BLaER1 (cell line): ENCODE measurements around the gene WTIP.
"Not testable (repeated sequence)": the region's sequence is repeated elsewhere in the genome, so short reads cannot be mapped to it uniquely, and the experiment has no call there.

Experiments
- H3K27ac ChIP-seq: shearing (Covaris generic); formaldehyde crosslinking; 2 replicates; pipeline ENCODE4 v1.8.1; 2022
- H3K27me3 ChIP-seq: shearing (Covaris generic); formaldehyde crosslinking; 2 replicates; pipeline ENCODE4 v1.8.1; 2022
- H3K36me3 ChIP-seq: shearing (Covaris generic); formaldehyde crosslinking; 2 replicates; pipeline ENCODE4 v1.8.1; 2022
- H3K4me1 ChIP-seq: shearing (Covaris generic); formaldehyde crosslinking; 2 replicates; pipeline ENCODE4 v1.8.1; 2022
- H3K4me2 ChIP-seq: shearing (Covaris generic); formaldehyde crosslinking; 2 replicates; pipeline ENCODE4 v1.8.1; 2022
- H3K4me3 ChIP-seq: shearing (Covaris generic); formaldehyde crosslinking; 2 replicates; pipeline ENCODE4 v1.8.1; 2022
- H3K9ac ChIP-seq: shearing (Covaris generic); formaldehyde crosslinking; 2 replicates; pipeline ENCODE4 v1.8.1; 2022
- H3K9me3 ChIP-seq: shearing (Covaris generic); formaldehyde crosslinking; 2 replicates; pipeline ENCODE4 v1.8.1; 2022
- H4K20me1 ChIP-seq: shearing (Covaris generic); formaldehyde crosslinking; 2 replicates; pipeline ENCODE4 v1.8.1; 2022
- Cebpa-rat ChIP-seq: shearing (Covaris generic); IDR thresholded peaks from 2 replicates; pipeline ENCODE4 v1.8.1; 2022

WTIP gene

DNA sequence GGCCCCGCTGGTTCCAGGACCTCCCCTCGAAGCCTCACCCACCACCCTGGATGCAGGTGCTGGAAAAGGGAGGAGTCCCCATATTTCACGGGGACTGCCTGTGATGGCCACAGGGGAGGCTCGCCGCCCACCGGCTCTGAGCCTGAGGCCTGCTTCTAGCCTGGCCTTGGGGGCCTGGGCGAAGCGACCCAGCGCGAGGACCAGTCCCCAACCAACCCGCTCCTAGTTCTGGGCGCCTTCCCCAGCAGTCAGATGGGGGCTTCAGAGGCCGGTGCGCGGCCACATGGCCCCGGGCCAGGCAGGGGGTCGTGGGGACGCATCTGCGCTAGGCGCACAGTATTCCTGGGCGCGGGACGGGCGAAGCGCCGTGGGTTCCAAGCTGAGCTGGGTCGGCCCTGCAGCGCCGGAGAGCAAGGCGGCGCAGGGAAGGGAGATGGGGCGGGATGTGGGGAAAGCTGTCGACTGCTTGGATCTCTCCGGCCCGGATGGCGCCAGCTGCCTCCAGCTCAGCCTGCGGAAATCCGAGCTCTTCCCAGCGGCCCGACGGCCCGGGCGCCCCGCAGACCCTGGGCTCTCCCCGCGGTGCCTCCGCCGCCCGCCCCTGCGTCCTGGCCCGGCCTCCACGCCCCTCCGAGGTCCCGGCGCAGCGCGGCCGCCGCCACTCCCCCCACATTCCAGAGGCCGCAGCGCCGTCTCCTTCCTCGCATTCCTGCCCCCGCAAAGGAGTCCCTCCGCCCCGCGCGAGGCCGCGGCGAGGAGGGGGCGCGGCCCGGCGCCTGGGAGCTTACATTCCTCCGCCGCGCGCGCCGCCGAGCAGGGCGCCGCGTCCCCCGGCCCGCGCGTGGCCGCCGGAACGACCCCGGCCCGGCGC is at the start of gene WTIP:
Gene WTIP, plus strand, starts transcription at position 788 of the 871 bp plus-strand sequence. CDS start 217 bp downstream, outside the sequence.
- Histone ChIP-seq H3K9ac (no peak within 1 kb of the TSS), H3K4me1 (no peaks in the 10 kb centered on the region), H3K36me3 (peaks cover 6% of the 10 kb centered on the region; the same call in 1 of the 2 replicates), H3K4me3 (no peak within 1 kb of the TSS), H4K20me1 (no peaks in the 10 kb centered on the region), H3K27ac (no peak within 1 kb of the TSS), H3K27me3 (no peaks in the 10 kb centered on the region), H3K4me2 (no peak within 1 kb of the TSS), H3K9me3 (peaks cover 19% of the 10 kb centered on the region)
- TF ChIP-seq Cebpa-rat: no peak

DNA sequence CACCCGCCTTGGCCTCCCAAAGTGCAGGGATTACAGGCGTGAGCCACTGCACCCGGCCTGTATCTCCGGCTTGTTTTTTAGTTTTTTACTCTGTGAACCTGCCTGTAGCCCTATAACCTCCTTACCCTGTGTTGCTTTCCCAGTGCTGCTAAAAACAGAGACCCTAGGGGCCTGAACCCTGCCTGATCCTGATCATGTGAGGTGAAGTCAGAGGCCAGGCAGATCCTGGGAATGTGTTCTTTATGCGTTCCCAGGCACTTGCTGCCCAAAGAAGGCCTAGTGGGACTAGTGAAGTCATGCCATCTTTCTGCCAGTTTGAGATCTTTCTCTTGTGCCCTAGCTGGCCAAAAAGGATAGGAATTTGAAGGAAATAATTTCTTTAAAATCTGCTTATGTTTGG is 48.8 kb upstream of the WTIP start:
- Histone ChIP-seq H3K27ac (no peak overlapping the region), H3K4me3 (no peak overlapping the region), H3K4me1 (peaks cover 25% of the 10 kb centered on the region), H4K20me1 (peaks cover 93% of the 10 kb centered on the region), H3K9me3 (no peaks in the 10 kb centered on the region), H3K9ac (no peak overlapping the region), H3K27me3 (no peaks in the 10 kb centered on the region), H3K4me2 (no peak overlapping the region), H3K36me3 (peaks cover 64% of the 10 kb centered on the region)
- TF ChIP-seq Cebpa-rat: no peak

DNA sequence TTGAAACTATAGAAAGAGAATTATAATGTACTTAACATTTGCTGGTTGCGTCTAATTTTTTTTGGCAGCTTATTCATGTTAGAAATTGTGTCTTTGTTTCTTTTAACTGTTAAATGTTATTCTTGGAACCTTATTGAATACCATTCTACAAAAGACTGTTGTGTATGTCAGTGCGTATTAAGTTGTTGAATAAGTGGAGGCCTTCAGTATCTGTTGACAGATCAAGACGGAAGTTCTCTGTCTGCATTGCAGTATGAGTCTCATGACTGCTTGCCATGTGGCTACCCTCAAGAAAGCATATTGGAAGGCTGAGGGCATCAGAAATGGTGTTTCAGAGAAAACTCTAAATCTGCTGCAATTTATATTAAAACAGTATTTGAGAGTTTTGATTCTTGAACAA is 44.8 kb upstream of the WTIP start:
- H4K20me1 ChIP-seq: peaks cover 97% of the 10 kb centered on the region
- no peak for TF ChIP-seq Cebpa-rat

DNA sequence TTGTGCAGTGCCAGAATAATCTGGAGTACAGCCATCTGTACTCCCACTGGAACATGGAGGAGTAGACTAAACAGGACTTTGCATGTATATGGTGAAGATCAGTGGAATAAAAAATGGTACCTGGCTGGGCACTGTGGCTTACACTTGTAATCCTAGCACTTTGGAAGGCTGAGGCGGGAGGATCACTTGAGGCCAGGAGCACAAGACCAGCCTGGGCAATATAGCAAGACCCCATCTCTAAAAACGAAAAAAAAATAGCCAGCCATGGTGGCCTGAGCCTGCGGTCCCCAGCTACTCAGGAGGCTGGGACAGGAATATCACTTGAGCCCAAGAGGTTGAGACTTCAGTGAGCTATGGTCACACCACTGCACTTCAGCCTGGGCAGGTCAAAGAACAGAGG is 33.4 kb upstream of the WTIP start:
- Histone ChIP-seq H3K36me3 (peaks cover 99% of the 10 kb centered on the region), H3K4me3 (no peak overlapping the region), H4K20me1 (peaks cover 87% of the 10 kb centered on the region), H3K4me1 (no peaks in the 10 kb centered on the region), H3K9ac (no peak overlapping the region), H3K27me3 (no peaks in the 10 kb centered on the region), H3K9me3 (no peaks in the 10 kb centered on the region), H3K4me2 (no peak overlapping the region), H3K27ac (no peak overlapping the region)
- no peak for TF ChIP-seq Cebpa-rat

More for the DNA sequence above, 44.8 kb upstream of the WTIP start:
- 0 out of 2 replicates have a peak, but pooled peaks cover under 1% of the 10 kb centered on the region for H3K4me1 ChIP-seq
- no peak overlapping the region for H3K4me2 ChIP-seq
- H3K4me3 ChIP-seq: no peak overlapping the region
- peaks cover 95% of the 10 kb centered on the region for H3K36me3 ChIP-seq
- no peak overlapping the region for H3K9ac ChIP-seq
- H3K27ac ChIP-seq: no peak overlapping the region
- no peaks in the 10 kb centered on the region for H3K27me3 ChIP-seq
- H3K9me3 ChIP-seq: no peaks in the 10 kb centered on the region

DNA sequence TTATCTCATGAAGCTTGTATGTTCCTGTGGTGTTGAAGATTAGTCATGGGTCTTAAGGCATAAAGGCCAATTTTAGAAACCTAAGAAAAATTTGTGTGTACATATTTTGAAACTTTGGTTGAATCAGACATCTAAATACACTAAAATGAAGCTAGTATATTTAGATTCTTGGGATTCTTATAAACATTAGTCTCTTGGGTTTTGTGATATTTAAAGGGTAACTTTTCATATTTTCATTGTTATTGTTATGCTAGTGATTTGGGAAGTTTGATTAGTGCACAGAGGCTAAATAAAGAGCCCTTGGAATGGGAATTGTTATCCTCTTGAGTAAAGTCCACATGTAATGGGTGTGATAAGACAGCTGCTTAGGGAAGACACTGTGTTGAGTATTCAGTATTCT is 28.8 kb upstream of the WTIP start:
- no peak overlapping the region for H3K27ac ChIP-seq
- peaks cover 83% of the 10 kb centered on the region for H4K20me1 ChIP-seq

DNA sequence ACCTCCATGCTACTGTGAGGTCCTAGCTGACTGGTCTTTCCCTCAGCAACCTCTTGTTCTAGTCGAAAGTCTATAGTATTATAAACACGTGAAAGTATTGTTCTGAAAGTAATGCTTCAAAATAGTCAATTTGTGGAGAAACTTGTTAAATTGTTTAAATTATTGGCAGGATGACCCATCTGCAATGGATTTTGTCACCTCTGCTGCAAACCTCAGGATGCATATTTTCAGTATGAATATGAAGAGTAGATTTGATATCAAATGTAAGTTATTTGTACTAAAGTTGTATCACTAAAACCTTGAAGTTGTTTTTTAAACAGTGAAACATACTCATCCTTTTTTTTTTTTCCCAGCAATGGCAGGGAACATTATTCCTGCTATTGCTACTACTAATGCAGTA is 27.5 kb upstream of the WTIP start:
- Histone ChIP-seq H3K36me3 (peaks cover 99% of the 10 kb centered on the region), H4K20me1 (peaks cover 83% of the 10 kb centered on the region), H3K27me3 (no peaks in the 10 kb centered on the region), H3K4me1 (no peaks in the 10 kb centered on the region), H3K4me3 (no peak overlapping the region), H3K27ac (no peak overlapping the region), H3K9me3 (no peaks in the 10 kb centered on the region), H3K9ac (no peak overlapping the region), H3K4me2 (no peak overlapping the region)
- TF ChIP-seq Cebpa-rat: no peak

More for the DNA sequence above, 28.8 kb upstream of the WTIP start:
- H3K9me3 ChIP-seq: no peaks in the 10 kb centered on the region
- no peak overlapping the region for H3K9ac ChIP-seq
- H3K36me3 ChIP-seq: peaks cover 99% of the 10 kb centered on the region
- H3K4me2 ChIP-seq: no peak overlapping the region
- no peak for TF ChIP-seq Cebpa-rat
- no peaks in the 10 kb centered on the region for H3K4me1 ChIP-seq
- no peak overlapping the region for H3K4me3 ChIP-seq
- H3K27me3 ChIP-seq: no peaks in the 10 kb centered on the region

DNA sequence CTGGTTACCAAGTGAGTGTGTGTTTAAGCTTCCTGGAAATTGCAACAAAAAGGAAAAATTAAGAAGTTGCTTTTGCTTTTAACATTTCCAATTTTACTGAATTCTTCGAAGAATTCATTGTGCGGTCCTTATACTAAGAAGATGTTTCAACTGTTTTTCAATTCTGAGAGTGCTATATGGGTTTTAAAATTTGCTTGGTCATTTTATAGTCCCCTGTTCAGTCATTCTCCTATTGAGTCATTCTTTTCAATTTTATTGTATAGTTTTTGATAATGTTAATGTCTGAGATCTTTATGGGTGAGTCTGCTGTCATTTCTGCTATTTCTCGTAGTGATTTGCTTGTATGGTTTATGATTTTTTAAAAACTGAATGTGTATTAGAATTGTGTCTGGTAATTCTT is 26.9 kb upstream of the WTIP start:
- no peak for TF ChIP-seq Cebpa-rat
- no peak overlapping the region for H3K27ac ChIP-seq
- H4K20me1 ChIP-seq: peaks cover 83% of the 10 kb centered on the region
- no peaks in the 10 kb centered on the region for H3K9me3 ChIP-seq
- no peak overlapping the region for H3K4me3 ChIP-seq
- H3K27me3 ChIP-seq: no peaks in the 10 kb centered on the region
- H3K4me1 ChIP-seq: no peaks in the 10 kb centered on the region
- H3K9ac ChIP-seq: no peak overlapping the region
- H3K36me3 ChIP-seq: peaks cover 99% of the 10 kb centered on the region
- no peak overlapping the region for H3K4me2 ChIP-seq

DNA sequence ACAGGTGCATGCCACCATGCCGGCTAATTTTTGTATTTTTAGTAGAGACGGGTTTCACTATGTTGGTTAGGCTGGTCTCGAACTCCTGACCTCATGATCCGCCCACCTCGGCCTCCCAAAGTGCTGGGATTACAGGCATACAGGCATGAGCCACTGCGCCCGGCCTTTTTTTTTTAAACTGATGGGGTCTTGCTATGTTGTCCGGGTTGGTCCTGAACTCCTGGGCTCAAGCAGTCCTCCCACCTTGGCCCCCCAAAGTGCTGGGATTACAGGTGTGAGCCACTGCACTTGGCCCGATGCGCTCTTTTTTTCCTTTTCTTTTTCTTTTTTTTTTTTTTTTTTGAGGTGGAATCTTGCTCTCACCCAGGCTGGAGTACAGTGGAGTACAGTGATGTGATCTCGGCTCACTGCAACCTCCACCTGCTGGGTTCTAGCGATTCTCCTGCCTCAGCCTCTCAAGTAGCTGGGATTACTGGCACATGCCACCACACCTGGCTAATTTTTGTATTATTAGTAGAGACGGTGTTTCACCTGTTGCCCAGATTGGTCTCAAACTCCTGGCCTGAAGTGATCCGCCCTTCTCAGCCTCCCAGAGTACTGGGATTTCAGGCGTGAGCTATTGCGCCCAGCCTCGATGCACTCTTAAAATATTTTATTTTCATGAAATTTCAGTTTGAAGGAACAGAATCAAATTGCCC is 25.6 kb upstream of the WTIP start:
- H4K20me1 ChIP-seq: peaks cover 83% of the 10 kb centered on the region
- not testable (repeated sequence) for H3K27ac ChIP-seq, H3K4me1 ChIP-seq, H3K27me3 ChIP-seq, H3K4me3 ChIP-seq, H3K4me2 ChIP-seq, H3K9ac ChIP-seq, H3K9me3 ChIP-seq
- peaks cover 99% of the 10 kb centered on the region for H3K36me3 ChIP-seq

DNA sequence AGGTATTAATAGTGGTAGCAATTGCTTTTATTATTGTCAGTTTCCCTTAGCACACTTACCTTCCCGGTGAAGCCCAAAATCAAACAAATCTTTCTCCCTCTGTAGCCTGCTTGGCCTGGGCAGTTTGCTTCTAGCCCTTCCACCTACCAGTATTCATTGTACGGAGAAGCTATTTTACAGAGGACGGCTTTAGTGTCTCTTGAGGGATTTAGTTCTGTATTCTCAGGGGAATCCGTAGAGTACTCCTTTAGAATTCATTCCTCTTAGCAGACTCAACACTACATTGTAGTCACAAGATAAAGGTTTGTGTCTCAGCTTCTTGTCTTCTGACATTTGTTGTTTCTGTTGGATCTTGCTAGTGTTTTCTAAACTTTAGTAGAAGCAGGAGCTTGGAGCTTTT is 24.1 kb upstream of the WTIP start:
- no peaks in the 10 kb centered on the region for H3K4me1 ChIP-seq
- H3K36me3 ChIP-seq: peaks cover 99% of the 10 kb centered on the region
- no peak overlapping the region for H3K9ac ChIP-seq
- no peak overlapping the region for H3K27ac ChIP-seq
- H3K9me3 ChIP-seq: no peaks in the 10 kb centered on the region
- H3K27me3 ChIP-seq: no peaks in the 10 kb centered on the region
- no peak overlapping the region for H3K4me3 ChIP-seq
- TF ChIP-seq Cebpa-rat: no peak
- peaks cover 92% of the 10 kb centered on the region for H4K20me1 ChIP-seq
- no peak overlapping the region for H3K4me2 ChIP-seq

DNA sequence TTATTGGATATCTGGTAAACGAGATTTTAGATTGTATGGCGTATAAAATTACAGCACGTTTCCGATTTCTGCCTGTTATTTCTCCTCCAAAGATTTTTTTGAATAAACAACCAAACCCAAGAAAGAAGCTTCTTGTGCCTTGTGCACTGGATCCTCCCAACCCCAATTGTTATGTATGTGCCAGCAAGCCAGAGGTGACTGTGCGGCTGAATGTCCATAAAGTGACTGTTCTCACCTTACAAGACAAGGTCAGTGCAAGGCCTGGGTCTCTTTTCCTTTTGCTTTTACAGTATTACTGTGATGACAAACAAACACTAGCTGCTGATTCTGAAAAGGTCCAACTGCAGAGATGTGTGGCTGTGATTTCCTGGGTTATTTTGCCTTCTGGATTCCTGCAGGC is 22.9 kb upstream of the WTIP start:
- Histone ChIP-seq H3K27ac (no peak overlapping the region), H3K36me3 (peaks cover 99% of the 10 kb centered on the region), H3K27me3 (no peaks in the 10 kb centered on the region), H3K9ac (no peak overlapping the region), H3K4me1 (no peaks in the 10 kb centered on the region), H3K4me3 (no peak overlapping the region), H3K4me2 (no peak overlapping the region), H3K9me3 (no peaks in the 10 kb centered on the region), H4K20me1 (peaks cover 94% of the 10 kb centered on the region)
- no peak for TF ChIP-seq Cebpa-rat
